IPS DF 4.7 (cell line): ENCODE data around the gene LHPP.

ENCODE experiments used
- DNase-seq: peaks from one replicate; pipeline ENCODE4 v3.0.0-alpha.2; 2013; ENCODE audit warnings: low spot score; ENCODE audit errors: extremely low read depth

LHPP gene

DNA sequence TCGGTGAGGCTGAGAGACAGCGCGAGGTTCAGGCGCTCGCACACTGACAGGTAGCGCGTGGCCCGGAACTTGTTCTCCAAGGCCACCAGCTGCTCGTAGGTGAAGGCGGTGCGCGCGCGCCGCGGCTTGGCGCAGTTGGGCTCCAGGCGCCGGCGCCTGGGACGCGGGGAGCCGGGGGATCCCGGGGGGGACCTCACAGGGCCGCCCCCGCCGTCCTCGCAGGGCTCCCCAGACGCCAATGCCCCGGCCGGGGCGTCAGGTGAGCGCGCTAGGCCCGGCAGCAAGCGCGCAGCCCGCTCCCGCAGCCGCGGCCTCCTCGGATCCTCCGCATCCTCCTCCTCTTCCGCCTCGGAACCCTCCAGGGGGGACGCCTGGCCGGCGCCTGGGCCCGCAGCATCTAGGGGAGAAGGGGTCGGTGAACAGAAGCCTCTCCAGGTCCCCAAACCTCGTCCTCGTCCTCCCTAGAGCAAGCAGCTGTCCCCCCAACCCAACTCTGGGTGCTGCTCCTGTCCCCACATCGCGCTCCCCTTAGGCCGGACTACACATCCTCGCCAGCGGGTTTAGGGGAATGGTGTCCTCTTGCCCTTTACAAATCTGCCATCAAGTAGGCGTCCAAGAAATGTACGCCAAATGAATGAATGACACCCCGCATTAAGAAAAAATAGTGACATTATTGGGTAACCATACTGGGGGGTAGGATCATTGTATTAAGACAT, 13.7 kb upstream of the LHPP start:
- DNase-seq, result no peak

DNA sequence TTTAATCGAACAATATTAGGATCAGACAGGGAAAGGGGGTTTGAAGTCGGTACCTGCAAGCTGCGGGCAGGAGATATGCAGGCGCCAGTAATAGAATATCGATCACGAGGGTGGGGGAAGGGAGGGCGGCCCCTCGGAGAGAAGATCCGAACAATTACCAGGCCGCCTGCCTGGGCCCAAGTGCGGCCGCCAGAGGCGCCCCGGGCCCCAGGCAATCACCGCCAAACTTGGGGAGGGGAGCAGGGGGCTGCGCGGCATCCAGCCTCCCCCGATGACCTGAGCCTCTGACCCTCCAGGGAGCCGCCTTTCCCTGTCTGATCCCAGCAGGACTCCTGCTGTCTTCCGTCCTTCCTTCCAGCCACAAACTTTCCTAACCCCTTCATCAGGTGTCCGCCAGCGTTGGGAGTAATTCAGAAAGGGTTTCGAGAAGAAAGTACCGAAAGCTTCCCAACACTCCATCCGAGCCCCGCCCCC, 12.9 kb upstream of the LHPP start:
- no peak for DNase-seq

DNA sequence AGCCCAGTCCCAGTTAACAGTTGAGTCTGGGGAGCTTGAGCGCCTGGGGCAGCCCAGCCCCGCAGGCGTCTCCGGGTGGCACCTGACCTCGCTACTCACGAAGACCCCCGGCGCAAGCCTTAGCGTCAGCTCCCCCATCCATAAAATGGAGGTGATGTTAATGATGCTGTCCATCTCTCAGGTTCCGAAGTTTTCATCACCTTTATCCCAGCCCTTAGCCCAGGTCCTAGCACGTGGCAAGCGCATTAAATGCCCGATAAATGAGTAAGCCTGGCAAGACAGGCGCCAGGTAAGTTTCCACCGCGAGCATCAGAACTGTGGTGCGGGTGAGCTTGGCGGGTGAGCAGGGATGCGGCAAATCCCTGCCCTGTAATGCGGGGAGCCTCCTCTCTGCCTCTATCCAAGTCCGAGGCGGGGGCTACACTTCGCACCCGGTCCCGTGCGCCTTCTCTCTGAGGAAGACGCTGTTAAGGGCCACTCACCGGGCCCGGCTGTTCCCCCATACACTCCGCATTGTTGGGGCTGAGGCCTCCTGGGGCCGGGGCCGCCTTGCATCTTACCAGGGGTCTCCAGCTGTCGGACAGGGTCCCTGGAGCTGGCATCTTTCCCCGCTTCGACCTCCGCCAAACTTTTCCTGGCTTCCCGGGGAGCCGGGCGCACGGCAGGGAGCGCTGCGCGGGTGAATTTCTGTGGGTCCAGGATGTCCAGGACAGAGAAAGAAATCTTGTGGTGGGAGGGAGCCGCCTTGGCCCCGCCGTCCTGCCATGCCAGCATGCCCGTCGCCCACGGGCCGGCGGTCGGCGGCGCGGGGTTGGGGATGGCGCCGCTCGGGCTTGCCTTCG, 12.2 kb upstream of the LHPP start:
- DNase-seq, result no peak

DNA sequence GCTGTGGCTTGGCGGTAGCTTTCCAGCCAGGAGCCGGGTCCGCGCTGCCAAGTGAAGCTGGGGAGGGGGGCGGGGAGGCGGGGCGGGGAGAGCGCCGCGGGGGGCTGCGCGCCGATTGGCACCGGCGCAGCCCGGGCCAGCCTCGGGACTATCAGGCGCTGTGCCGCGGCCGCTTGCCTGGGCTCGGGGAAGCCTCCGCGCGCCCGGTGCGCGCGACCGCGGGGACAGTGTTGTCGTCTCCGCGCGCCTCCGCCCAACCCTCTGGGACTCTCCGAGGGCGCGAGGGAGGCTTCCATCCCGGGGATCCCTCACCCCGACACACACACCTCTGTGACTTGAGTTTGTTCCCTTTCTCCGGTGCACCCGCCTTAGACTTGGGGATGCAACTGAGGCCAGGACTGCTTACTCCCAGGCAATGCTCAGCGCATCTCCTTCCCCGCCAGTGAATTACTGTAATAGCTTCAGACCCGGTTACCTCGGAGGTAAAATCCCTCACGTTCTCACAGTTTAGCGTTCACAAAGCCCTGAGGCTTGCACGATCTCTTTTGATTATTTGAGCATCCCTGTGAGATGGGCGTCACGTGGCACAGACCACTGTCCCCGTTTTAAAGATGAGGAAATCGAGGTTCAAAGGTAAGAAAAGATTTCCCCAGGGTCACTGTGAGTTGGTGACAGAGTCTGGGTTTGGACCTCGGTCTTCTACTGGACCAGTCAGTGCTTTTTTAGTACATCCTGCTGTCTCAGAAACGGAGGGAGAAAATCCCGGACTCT, 11.4 kb upstream of the LHPP start, which contains the start of gene NKX1-2:
Gene NKX1-2, minus strand, starts transcription at position 24 of the 771 bp plus-strand sequence. CDS start 92 bp downstream, outside the sequence.
- DNase-seq, result no peak

DNA sequence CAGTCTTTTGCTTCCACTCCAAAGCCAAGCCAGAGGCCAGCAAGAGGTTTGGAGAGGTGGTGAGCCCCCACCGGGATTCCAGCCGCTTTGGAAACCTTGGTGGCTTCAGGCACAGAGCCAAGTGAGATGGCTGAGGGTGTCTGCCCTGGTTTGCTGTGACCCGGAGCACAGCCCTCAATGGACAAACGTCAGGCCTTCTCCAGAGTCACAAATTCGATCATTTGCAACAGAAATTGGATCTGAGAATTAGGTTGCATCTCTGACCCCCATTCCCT, 10.9 kb upstream of the LHPP start:
- DNase-seq, result no peak

DNA sequence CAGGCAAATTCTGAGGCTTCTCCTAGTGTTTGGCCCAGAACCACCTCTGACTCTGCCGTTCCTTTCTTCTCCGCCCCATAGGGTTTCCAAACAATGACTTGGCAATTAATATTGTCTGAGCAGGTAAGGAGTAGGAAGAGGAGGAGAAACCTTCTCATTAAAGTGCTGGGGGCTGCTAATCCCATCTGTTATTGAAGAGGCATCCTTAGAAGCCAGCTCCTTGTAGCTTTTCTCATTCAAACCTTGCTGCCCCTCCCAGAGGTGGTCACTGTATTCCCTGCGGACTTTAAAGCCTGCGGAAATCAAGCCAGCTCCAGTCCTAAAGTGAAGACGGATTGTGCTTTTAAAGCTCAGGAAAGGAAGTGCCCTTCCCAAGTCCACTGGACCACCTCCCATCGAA, 10.3 kb upstream of the LHPP start:
- no peak for DNase-seq

DNA sequence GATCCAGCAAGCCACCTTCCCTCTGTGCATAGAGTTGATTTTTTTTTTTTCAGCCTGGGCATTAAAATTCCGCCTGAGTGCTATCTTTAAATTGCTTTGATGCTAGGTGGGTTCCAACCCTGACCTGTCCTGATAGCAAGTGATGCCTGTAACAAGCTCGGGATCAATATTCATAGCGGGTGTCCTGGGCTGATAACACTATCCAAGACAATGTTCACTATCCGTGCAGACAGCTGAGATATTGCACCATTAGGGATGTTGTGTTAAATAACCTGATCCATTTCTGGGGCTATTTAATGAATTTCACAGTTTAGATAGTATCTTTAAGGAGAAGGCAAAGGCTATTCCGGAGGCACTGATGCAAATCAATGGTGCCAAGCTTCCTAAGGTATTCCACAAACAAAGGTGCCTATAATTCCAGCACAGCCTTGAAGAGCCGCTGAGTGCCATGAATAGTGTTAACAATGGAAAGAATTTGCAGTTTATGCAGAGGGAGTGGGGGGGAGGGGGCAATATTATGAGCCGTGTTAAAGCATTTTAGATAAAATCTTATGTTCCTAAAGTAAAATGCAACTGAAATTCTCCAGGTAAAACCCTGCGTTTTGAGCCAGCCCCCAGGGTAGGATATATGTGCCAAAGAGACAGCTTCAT, 7.5 kb upstream of the LHPP start:
- no peak for DNase-seq

DNA sequence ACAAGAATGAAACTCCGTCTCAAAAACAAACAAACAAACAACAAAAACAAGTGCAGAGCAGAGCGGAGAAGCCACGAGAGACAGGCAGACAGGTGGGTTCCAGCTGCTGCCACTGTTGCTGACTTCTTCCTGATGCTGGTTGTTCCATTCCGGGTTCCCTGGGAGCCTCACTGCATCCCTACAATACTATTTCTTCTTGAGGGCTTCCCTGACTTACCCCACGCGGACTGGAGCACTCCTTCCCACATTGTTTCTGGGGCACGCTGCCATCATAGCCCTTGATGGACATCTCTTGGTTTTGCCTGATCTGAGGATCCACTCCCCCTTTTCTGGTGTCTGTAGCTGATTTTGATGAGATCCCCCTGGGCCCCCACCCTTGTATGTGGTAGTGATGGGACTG, 6.2 kb upstream of the LHPP start:
- no peak for DNase-seq

DNA sequence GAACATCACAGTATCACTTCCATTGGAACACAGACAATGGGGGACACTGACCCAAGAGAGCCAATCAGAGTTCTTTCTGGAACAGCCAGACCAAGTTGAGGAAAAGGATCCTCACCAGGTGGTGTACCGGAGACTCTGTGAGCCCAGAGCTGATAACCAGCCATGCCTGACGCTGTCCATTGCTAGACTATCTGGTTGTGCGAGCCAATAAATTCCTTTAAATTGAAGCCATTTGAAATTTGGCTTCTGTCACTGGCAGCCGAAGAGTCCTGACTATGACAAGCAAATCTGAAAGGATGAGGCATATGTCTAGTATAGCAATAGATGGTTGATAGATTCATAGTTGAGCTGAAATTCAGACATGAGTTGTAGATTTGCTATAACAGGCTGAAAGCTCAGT, 3.1 kb upstream of the LHPP start:
- no peak for DNase-seq

DNA sequence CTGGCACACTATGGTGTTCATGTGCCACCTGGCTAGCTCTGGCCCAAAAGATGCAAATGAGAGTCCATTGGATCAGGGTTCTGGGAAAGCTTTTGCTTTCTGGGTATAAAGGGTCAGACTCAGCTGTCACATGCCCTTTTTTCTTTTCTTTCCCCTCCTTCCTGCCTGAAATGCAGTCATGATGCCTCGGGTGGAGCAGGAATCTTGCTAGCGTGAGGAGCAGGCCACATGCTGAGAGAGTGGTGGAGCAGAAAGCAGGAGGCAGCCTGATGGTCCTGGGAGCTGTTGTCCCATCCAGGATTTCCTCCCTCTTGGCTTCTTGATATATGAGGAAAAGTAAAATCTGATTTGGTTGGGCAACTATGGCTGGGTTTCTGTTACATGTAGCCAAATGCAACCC, 2.7 kb upstream of the LHPP start:
- DNase-seq, result no peak

DNA sequence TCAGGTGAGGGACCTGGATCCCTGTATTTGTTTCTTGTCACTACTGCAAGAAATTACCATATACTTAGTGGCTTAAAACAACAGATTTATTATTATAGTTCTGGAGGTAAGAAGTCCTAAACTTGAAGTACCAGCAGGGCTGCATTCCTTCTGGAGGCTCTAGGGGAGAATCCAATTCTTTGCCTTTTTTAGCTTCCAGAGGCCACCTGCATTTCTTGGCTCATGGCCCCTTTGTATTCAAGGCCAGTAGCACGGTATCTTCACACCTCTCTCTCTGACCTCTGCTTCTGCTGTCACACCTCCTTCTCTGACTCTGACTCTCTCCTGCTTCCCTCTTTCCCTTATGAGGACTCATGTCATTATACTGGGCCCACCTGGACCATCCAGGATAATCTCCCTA, 2.2 kb upstream of the LHPP start:
- DNase-seq, result no peak

DNA sequence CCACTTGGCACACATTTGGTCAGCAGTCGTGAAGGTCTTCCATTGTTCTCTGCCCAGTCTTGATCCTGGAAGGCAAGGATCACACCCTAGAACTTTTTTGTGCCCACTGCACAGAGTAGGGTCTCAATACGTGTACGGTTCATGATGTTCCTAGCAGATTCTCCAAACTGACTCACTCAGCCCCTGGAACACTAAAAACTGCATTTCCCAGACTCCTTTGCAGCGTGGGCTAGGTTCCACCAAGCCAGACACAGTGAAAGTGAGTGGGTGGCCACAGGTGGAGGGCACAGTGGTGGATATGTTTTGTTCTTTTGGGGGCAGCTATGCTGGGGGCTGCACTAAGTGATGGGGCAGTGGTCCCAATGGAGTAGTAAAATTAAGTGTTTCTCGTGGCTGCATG, 1.5 kb upstream of the LHPP start:
- DNase-seq, result no peak

DNA sequence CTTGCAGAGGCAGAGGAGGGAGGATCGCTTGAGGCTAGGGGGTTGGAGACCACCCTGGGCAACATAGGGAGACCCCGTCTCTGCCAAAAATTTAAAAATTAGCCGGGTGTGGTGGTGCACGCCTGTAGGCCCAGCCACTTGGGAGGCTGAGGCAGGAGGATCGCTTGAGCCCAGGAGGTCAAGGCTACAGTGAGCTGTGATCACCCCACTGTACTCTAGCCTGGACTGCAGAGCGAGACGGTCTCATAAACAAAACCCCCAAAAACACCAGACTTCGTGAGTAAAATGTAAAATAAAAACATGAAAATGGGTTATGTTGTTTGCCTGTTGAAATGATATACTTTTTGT, 699 bp downstream of the LHPP start:
- DNase-seq, result no peak

DNA sequence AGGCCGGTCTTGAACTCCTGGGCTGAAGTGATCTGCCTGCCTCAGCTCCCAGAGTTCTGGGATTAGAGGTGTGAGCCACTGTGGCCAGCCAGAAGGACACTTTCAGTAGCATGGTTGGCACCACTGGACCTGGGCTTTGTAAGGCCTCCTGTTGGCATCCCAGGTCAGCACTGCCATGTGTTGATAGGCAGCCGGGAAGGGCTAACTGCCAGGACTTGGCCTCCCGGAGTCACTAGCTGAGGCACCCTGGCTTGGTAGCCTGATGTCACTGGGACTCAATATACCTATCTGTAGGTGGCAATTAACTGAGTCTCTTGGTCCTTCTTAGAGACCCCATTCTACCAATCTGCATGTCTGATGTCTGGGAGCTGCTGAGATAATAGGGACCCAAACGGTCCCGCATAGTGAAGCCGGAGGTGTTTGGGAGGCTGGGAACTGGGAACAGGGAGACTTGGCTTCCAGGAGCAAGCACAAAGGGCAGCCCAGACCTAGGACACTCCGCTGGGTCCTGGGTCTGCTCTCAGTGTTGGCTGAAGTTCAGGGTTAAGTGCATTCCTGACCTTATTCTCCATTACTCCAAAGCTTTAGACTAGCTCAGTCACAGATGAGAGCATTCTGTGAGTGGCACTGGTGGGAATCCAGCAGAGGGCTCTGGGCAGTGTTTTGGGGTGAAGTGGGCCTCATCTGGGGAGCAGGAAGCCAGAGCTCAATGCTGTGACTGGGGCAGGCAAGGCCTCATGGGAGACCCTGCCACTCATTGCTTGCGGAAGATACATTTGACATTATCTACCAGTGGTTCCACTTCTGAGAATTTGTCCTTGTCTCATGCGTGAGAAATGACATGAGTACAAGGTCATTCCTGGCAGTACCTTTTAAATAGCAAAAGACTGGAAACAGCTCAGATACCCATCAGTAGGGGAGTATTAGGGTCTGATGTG, 2.7 kb downstream of the LHPP start:
- no peak for DNase-seq

DNA sequence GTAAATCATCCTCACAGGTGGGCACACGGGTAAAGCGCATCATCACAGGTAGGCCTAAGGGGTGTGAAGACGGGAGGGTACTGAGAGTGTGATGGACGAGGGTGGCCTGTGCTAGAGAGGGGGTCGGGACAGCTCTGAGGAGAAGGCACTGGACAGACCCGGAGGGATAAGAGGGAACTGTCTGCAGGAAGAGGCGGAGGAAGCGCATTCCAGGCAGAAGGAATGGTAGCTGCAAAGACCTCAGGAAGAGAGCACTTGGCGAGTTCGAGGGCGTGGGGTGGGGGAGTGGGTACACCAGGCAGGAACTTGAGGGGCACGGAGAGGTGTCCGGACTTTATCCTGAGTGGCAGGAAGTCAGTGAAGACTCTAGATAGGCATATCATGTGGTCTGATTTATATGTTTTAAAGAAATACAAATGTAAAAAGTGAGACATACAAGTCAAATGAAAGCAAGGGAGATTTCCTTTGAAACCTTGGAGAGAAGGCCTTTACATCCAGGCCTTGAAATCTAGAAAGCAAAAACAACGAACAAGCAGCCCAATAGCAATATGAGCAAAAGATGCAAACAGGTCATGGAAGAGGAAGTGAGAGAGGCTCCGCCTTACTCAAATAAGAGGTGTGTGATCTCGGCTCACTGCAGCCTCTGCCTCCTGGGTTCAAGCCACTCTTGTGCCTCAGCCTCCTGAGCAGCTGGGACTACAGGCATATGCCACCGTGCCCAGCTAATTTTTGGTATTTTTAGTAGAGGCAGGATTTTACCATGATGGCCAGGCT, 3.6 kb downstream of the LHPP start:
- no peak for DNase-seq

DNA sequence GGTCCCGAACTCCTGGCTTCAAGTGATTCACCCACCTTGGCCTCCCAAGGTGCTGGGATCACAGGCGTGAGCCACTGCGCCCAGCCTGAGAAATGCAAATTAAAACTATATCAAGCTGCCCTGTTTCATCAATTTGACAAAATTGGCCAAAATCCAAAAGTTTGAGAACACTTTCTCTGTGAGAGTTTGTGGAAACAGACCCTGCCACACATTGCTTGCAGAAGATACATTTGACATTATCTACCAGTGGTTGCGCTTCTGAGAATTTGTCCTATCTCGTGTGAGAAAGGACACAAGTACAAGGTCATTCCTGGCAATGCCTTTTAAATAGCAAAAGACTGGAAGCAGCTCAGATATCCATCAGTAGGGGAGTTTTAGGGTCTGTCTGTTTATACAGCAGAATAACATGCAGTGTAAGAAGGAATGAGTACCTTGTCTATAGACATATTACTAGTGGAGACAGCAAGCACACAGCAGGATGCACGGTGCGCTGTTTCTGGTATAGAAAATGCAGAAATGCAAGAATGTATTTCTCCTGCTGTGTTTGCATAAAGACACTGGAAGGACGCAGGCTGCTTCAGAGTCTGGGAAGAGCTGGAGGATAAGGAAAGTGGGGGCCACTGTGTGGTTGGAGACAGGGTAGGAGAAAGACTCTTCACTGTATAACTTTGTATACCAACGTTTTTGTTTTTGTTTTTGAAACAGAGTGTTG, 4.3 kb downstream of the LHPP start:
- no peak for DNase-seq

DNA sequence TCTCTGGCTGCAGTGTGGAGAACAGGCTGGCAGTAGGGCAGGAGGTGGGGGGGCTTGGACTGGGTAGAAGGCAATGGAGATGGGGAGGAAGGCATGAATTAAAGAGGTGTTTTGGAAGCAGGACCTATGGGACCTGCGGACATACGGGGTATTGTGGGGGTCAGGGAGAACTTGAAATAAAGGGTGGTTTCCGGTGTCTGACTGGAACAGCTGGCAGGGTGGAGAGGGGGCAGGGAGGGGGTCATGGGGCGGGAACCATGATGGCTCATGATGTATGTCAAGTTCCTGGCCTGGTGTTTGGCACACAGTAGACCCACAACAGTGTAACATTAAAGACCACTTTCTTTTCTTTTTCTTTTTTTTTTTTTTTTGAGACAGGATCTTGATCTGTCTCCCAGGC, 5.5 kb downstream of the LHPP start:
- DNase-seq, result no peak

DNA sequence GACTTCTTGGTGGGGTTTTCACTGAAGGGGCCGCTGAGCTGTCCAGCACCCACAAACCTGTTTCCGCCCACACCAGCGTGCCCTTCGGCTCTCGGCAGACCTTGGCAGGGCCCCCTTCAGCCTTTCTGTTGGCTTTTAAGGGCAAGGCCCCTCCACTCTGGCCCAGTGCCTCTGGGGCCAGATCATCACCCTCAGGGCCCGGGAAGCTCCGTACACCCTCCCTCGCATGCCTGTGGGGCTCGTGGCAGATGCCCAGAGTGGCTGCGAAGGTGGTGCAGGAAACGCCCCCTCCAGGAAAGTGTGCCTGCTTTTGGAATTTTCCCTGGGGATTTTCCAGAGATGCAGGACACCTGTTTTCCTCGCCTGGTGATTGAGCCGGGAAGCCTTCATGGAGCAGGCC, 7.0 kb downstream of the LHPP start:
- DNase-seq, result no peak

DNA sequence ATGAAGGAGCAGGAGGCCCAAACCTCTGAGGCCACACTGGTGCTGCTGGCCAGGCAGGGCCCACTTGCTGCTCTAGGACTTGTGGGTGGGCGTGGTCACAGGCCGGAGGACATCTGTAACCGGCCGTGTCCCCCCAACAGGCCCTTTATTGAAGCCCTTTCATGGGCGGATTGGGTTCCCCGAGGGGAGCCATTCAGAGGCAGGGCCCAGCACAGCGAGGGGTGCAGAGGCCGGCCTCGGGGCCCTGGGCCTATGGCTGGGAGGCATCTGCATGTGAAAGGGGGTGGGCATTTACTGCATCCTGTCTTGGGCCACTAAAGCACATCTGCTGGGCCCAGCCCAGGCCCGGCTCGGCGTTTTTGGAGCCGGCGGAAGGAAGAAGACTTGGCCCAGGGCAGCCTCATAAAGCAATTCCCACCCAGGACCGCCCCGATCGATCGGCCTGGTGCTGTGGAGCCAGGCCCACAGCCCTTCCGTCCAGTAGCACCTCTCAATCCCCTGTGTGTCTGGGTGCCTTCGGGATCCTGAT, 8.4 kb downstream of the LHPP start:
- DNase-seq, result no peak
